ENCODE measurements around the gene PPFIA4.

Gene PPFIA4

GRCh38 chr1:203060115-203060514 lies 33.8 kb downstream of the PPFIA4 start:
- no peak for FAIRE-seq

DNA sequence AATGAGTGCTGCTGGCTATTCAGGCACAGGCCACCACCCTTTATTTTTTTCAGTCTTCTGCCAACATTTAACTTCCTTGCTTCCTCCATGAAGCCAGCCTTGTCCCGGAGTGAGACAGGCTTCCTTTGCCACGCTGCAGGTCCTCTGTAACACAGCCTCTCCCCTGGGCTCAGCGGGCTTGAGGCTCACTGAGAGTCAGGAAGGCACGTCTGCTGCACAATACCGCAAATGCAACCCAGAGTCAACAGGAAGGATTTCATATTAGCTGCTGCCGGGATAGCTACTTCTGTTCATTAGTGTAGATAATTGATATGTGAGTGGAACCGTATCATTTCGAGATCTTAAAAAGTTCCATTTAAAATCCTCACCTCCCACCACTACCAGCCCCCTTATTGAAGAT lies 37.0 kb downstream of the PPFIA4 start:
- no peak for FAIRE-seq

- FAIRE-seq: no peak
These were observed 38.9 kb downstream of the PPFIA4 start for GRCh38 chr1:203065191-203065590.

DNA sequence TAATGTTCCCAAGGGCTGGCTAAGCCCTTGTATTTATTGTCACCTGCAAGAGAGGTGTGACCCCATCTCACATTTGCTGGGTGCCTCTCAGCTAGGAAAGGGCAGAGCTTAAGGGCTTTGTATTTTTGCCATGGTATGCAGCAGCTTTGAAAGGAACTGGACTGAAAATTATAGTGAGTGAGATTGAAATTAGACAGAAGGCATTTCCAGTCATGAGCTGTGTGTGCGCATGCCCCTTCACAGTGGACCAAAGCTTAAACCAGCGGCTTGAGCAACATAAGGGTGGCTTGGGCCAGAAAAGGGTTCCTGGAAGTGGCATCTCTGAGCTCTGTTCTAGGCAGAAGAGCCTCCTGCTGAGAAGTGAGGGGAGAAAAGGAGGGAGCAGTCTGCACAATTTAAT lies 39.7 kb downstream of the PPFIA4 start:
- no peak for FAIRE-seq

DNA sequence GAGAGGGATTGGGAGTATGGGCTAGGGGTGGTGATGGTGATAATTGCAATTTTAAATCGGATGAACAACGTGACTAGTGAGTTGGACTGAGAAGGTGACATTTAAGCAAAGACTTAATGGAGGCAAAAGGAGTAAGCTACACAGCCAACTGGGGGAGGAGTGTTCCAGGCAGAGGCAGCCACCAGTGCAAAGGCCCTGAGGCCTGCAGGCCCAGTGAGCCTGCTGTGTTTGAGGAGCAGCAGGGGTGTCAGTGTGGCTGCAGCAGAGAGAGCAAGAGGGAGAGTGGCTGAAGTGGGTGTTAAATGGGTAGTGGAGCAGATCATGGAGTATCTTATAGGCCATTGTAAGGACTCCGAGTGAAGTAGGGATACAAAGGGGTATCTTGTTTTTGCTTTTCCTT lies 40.7 kb downstream of the PPFIA4 start:
- FAIRE-seq: no peak

DNA sequence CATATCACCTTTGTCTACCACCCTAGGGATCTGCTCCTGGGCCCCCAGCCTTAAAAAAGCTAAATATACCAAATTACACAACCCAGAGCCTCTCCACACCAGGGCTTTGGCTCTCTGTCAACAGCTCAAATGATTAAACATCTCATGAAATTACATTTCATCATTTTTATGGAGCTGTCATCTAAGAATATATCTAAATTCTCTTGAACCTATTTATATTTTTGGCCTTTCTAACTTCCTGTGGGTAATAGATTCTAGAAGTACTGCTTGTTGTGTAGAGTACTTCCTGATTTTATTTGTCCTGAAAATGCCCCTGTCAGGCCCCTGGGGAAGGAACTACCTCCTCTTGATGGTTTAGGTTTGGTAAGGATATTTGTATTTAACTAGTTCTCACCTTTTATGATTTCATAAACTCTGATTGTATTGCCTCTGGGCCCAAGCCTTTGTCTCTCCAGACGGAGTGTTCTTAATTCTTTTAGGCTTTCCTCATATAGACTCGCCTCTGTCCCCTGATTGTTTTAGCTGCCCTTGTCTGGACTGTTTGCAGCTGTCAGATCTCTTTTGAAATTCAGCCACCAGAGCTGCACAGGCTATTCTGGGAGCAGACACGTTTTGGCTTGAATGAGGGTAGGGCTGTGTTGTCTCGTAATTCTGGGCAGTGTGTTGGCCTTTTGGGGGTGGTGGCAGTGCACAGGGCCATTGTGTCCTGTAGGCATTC lies 42.9 kb downstream of the PPFIA4 start:
- FAIRE-seq: no peak

GRCh38 chr1:203072002-203072602 lies 45.8 kb downstream of the PPFIA4 start:
- no peak for FAIRE-seq

GRCh38 chr1:203072911-203073310 lies 46.6 kb downstream of the PPFIA4 start:
- FAIRE-seq: no peak

GRCh38 chr1:203073469-203073868 lies 47.2 kb downstream of the PPFIA4 start:
- no peak for FAIRE-seq

DNA sequence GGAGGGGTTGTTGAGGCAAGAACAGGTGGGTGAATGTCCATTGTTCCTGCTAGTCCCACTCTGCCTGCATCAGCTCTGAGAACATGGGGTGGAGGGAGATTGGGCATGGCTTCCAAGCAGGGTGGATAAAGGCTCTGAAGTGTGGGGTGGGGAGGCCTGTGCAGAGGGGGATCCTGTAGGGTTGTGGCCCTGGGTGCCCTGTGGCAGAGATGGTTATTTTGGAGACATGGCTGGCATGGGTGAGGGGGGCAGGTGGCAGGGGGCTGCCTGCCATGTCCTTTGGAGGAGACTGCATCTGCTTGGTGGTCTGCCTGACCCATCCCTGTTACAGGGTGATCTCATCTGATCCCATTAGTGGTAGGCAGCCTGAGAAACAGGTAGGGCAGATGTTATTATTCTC lies 48.3 kb downstream of the PPFIA4 start:
- FAIRE-seq: no peak

DNA sequence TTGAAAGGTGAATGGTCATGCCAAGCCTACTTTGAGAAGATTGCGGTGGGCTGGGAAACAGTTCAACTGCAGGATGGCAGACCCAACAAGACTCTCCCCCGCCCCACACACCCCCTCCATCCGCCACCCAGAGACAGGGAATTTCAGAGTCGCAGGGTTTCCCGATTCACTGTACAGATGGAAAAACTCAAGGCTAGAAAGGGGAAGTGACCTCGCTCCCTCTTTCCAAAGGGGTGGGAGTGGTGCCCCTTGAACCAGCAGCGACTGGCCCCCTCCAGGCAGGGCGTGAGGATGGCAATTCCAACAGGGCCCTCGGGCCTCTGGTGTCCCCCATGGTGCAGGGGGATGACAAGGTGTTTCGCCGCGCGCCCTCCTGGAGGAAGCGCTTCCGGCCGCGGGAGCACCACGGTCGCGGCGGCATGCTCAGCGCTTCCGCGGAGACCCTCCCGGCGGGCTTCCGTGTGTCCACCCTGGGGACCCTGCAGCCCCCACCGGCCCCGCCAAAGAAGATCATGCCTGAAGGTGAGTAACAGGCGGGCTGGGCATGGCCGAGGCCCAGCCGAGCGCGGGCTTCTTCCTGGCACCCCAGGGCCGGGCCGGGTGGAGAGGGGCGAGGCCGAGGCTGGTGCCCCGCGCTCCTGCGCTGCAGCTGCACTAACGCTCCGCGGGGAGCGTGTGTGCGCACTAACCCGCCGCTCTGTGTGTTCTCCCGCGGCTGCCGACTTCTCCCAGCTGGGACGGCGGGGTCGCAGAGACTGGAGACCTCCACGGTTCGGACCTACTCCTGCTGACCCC lies 49.1 kb downstream of the PPFIA4 start:
- no peak for FAIRE-seq

GRCh38 chr1:203076031-203076511 lies 49.8 kb downstream of the PPFIA4 start:
- FAIRE-seq: no peak

DNA sequence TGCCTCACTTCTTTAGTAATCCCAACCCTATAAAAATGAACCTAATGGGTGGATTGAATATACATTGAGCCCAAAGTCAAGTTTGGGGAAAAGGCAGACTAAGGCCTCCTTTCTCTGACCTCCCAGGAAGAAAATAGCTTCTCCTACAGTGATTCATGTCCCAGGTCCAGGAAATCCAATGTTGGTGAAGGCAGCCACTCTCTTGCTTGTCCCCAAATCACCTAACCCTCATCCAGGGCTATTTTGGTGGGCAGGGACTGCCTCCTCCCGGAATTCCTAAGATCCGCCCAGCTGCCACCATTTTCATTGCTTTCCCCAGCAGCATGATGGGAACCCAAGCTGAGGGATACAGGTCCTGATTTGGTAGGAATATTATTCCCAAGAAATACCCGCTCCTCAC lies 51.1 kb downstream of the PPFIA4 start:
- no peak for FAIRE-seq

GRCh38 chr1:203077956-203078355 lies 51.7 kb downstream of the PPFIA4 start:
- FAIRE-seq: no peak

DNA sequence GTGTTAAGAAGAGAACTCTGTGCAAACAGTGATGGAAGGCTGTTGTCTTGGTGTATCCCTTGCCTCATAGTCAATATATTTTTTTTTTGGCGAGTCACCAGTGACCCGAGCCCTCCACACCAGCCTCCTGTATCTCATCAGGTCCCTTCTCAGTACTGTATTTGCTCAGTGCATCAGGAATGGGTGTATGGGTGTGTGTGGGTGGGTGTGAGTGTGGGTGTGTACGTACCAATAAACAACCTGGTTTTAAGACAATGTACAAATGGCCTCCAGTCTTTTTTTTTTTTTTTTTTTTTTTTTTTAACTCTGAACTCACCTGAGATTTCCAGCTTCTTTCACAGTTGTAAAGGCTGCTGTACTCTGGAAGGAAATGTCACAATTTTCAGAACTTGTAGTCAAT lies 52.2 kb downstream of the PPFIA4 start:
- no peak for FAIRE-seq

- no peak for FAIRE-seq
These were observed 54.2 kb downstream of the PPFIA4 start for GRCh38 chr1:203080456-203080855.

DNA sequence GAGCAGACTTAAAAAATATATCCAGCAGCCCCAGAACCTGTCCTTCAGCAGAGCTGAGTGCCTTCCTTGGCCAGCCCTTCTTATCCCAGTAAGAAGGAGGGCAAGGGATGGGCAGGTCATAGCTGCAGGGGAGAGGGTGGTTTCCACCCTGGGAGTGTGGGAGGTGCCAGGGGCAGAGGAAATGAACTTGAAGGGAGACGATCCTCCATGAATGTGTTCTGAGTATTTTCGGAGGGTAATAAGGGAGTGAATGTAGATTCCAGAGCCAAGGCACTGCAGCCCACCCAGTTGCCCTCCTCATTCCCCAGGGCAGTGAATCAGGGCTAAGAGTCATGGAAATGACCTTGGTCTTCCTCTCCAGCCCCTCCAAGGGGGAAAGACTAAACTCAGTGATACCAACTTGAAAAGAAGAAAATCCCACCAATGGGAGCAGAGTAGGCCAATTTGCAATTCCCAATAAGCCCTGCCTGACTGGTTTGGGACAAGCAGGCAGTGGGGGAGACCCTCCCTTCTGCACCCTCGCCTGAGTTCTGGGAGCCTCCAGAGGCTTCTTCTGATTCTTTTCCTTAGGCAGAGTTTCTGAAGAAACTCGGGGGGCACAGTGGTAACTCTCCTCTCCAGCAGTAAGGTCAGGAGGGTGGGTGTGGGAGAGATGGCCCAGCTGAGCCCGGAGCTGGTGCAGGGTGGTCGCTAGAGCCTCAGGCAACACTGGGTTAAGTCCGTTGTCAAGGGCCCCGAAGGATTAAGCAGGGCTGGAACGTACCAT lies 55.4 kb downstream of the PPFIA4 start:
- FAIRE-seq: no peak

DNA sequence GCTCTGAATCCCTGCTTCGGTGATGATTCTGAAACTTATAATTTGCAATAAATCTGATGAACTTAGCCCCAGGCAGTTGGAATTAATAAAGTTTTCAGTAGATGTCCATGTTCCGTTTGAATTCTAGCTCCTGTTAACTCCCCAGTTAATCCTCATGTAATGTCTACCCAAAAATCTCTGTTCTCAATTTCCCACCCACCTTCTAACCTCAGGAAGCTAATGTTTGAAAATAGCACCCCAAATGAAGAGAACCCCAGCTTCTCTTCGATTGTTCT lies 55.9 kb downstream of the PPFIA4 start:
- FAIRE-seq: no peak

GRCh38 chr1:203082571-203083462 lies 56.5 kb downstream of the PPFIA4 start:
- no peak for FAIRE-seq

GRCh38 chr1:203083463-203083921 lies 57.2 kb downstream of the PPFIA4 start:
- no peak for FAIRE-seq

DNA sequence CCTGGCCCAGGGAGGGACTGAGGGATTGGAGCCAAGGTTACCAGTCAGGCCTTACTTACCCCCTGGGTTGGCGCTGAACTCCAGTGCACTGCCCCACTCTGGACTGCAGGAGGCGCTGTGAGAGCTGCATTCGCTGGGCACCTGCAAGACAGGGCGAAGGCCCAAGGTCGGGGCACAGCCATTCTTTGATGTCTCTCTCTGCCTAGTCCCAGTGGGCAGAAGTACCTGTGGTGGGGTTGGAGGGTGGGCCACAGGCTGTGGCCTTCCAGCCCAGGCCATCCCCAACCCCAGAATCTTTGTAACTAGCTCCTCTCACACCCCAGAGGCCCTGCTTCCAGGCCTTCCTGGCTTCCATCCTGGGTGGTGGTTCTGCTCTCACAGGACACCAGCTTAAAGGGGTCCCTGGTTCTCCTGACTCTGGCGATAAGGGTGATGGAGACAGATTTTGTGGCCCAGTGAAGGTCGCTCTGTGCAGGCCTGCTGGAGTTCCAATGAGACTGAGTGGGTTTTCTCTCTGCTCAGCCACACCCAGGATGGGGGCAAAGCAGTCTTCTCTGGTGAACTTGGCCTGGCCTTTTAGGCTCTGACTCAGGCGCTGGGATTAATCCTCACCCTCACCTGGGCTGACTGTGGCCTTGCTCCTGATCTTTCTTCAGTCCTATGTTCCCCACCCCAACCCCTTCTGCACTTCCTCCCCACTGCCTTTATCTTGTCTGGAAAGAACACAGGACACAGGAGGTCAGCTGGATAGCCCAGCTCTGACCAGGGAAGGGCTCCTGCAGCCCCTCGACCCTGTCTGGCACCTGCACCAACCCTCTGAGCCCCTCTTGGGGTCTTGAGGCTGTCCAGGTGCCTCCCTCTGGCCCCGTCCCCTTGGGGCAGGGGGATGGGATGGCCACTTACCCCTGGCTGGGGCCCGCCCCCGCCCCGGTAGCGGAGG lies 58.6 kb downstream of the PPFIA4 start:
- FAIRE-seq: no peak
